Endothelial cell of umbilical vein (primary cell): Measurements from ENCODE around the gene CNTRL. TPM values are rescaled to one million over a fixed set of nuclear protein-coding genes. Genes with fewer than 3 reads are reported as not detected.
A peak's percentile ranks its signal among the peaks of the same experiment; 100 is the strongest.

Experiments
- BruUV-seq: library from RNA; stranded (reverse); fragments of 400-500 nt; replicated peaks from 2 replicates; lab custom pipeline; 2021; lab: Mats Ljungman, UMichigan
- CTCF ChIA-PET: fragments of 300-600, 350-600 bp; sonication (Branson Sonifier 250); formaldehyde crosslinking; loops from one replicate; lab custom pipeline; 2021; ENCODE audit warnings: antibody characterized with exemption, inconsistent platforms; lab: Charles Lee
- POLR2A ChIA-PET: fragments of 300-600, 350-600 bp; sonication (Branson Sonifier 250); formaldehyde crosslinking; loops from one replicate; lab custom pipeline; 2021; ENCODE audit warnings: antibody characterized with exemption, inconsistent platforms; lab: Charles Lee
- DNase-seq: peaks from one replicate; pipeline ENCODE4 v3.0.0-alpha.2; 2011; ENCODE audit warnings: low read depth, low spot score
- FAIRE-seq: peaks from 2 replicates; lab custom pipeline; 2011; peaks lifted over from hg19 to GRCh38; lab: Jason Lieb, UNC
- H2AFZ ChIP-seq: 2 replicates; pipeline ENCODE4 v1.6.0; 2012; ENCODE audit warnings: low read depth, low read length, control low read depth, inconsistent platforms
- H3K27ac ChIP-seq: 2 replicates; pipeline ENCODE4 v1.5.1; 2011; ENCODE audit warnings: low read depth, mild to moderate bottlenecking, control low read depth, low read length, moderate library complexity; ENCODE audit not compliant: insufficient read depth
- H3K27me3 ChIP-seq, 2 experiments: 2 replicates each; pipeline versions ENCODE4 v1.6.0 to v1.6.1; 2011; ENCODE audit warnings: low read length in 2 of 2, mixed read lengths in 1 of 2; ENCODE audit not compliant: control insufficient read depth in 2 of 2, insufficient read depth in 2 of 2
- H3K36me3 ChIP-seq, 2 experiments: 2 replicates in 1 of 2; 3 replicates in 1 of 2; pipeline ENCODE4 v1.5.1; 2011; ENCODE audit warnings: low read length in 2 of 2, mild to moderate bottlenecking in 1 of 2, moderate library complexity in 1 of 2; ENCODE audit not compliant: control insufficient read depth in 2 of 2, insufficient read depth in 2 of 2; ENCODE audit errors: extremely low read depth in 1 of 2
- H3K4me1 ChIP-seq: 3 replicates; pipeline ENCODE4 v1.5.1; 2011; ENCODE audit warnings: mild to moderate bottlenecking, low read length; ENCODE audit not compliant: control insufficient read depth, insufficient read depth; ENCODE audit errors: extremely low read depth
- H3K4me2 ChIP-seq: 2 replicates; pipeline ENCODE4 v1.6.1; 2011; ENCODE audit warnings: low read length, control low read depth, mixed read lengths; ENCODE audit not compliant: insufficient read depth
- H3K4me3 ChIP-seq, 3 experiments: fragments of 200-600 bp in 1 of 3; sonication (generic), shearing (Covaris generic) in 1 of 3; replicated peaks in 1 of 3; 2 replicates each; pipeline ENCODE4 v1.5.1; 2011 to 2016; ENCODE audit warnings: control low read depth in 3 of 3, low read length in 3 of 3, mild to moderate bottlenecking in 2 of 3, inconsistent platforms in 1 of 3, low read depth in 1 of 3, moderate library complexity in 1 of 3; ENCODE audit not compliant: insufficient read depth in 1 of 3
- H3K79me2 ChIP-seq: 2 replicates; pipeline ENCODE4 v1.6.0; 2012; ENCODE audit warnings: low read length, inconsistent platforms; ENCODE audit not compliant: control insufficient read depth, insufficient read depth
- H3K9ac ChIP-seq: replicated peaks from 2 replicates; pipeline ENCODE3; 2011; ENCODE audit warnings: low read length, control low read depth; ENCODE audit not compliant: insufficient read depth; ENCODE audit errors: extremely low read depth
- H3K9me1 ChIP-seq: replicated peaks from 3 replicates; pipeline ENCODE4 v1.6.0; 2011; ENCODE audit warnings: mild to moderate bottlenecking, low read length; ENCODE audit not compliant: control insufficient read depth, insufficient read depth; ENCODE audit errors: extremely low read depth
- H3K9me3 ChIP-seq: replicated peaks from 2 replicates; pipeline ENCODE4 v1.5.1; 2012; ENCODE audit warnings: low read length, inconsistent platforms; ENCODE audit not compliant: control insufficient read depth, insufficient read depth
- H4K20me1 ChIP-seq: replicated peaks from 2 replicates; pipeline ENCODE3; 2011; ENCODE audit warnings: mild to moderate bottlenecking, low read length; ENCODE audit not compliant: control insufficient read depth, insufficient read depth; ENCODE audit errors: extremely low read depth
- EZH2 ChIP-seq: IDR thresholded peaks from 2 replicates; pipeline ENCODE4 v1.6.1; 2012; ENCODE audit warnings: borderline replicate concordance, low read depth, mild to moderate bottlenecking, moderate library complexity, low read length, inconsistent platforms; ENCODE audit not compliant: severe bottlenecking
- FOS ChIP-seq: IDR thresholded peaks from 2 replicates; pipeline ENCODE4 v1.6.1; 2011; ENCODE audit warnings: mild to moderate bottlenecking, low read length, moderate library complexity, borderline replicate concordance; ENCODE audit not compliant: insufficient read depth
- GATA2 ChIP-seq: IDR thresholded peaks from 2 replicates; pipeline ENCODE4 v1.7.0; 2011; ENCODE audit warnings: low read depth, mild to moderate bottlenecking, moderate library complexity, mixed read lengths, low read length; ENCODE audit not compliant: insufficient read length, insufficient read depth
- JUN ChIP-seq: IDR thresholded peaks from 2 replicates; pipeline ENCODE4 v1.6.1; 2011; ENCODE audit warnings: borderline replicate concordance, low read depth; ENCODE audit not compliant: insufficient read length, insufficient read depth
- MYC ChIP-seq: IDR thresholded peaks from one replicate; pipeline ENCODE4 v1.6.1; 2011; ENCODE audit warnings: mild to moderate bottlenecking, low read depth, low read length
- POLR2A ChIP-seq: IDR thresholded peaks from 2 replicates; pipeline ENCODE4 v1.6.1; 2012; ENCODE audit warnings: low read depth, mild to moderate bottlenecking, control low read depth, low read length
- POLR2AphosphoS5 ChIP-seq: IDR thresholded peaks from 2 replicates; pipeline ENCODE4 v1.6.1; 2012; ENCODE audit warnings: low read depth, mild to moderate bottlenecking, control low read depth, low read length, moderate library complexity; ENCODE audit not compliant: insufficient read depth
- dilution Hi-C: fragments of 300-500 bp; cut with MboI; formaldehyde crosslinking; loops from one replicate; pipeline ENCODE4 v1.15.0; 2019; ENCODE audit warnings: low sequenced_read_pairs; ENCODE audit not compliant: extremely low pct_ligation_motif_present
- intact Hi-C: fragments of 100-400 bp; cut with micrococcal nuclease; formaldehyde crosslinking; loops from one replicate; pipeline ENCODE4 v1.10.0; 2022
- polyA plus RNA-seq, 4 experiments: library from polyadenylated mRNA; depleted of rRNA in 3 of 4; stranded (reverse) in 3 of 4; unstranded in 1 of 4; fragments of >200 nt; gene quantifications; 2 replicates each; pipeline versions ENCODE4 v1.2.1 to v1.2.3, GENCODE V29; 2011 to 2012; ENCODE audit warnings: missing spikeins in 1 of 4
- small RNA-seq: library from RNA; depleted of rRNA; stranded (forward); fragments of <200 nt; gene quantifications from one replicate; pipeline ENCODE3, GENCODE V24; 2012; ENCODE audit warnings: low replicate concordance, low read depth; ENCODE audit not compliant: insufficient read depth, insufficient read length
- total RNA-seq: library from RNA; stranded (reverse); gene quantifications from 2 replicates; pipeline ENCODE4 v1.2.3, GENCODE V29; 2021
- TF ChIP-seq, protein P1 (sequence below): IDR thresholded peaks from 2 replicates; pipeline ENCODE4 v1.6.1; 2011; ENCODE audit not compliant: insufficient read depth, insufficient read length
- TF ChIP-seq, protein P2 (sequence below), 2 donors: IDR thresholded peaks; 1 replicate in 1 of 2; 2 replicates in 1 of 2; pipeline ENCODE4 v1.5.1; 2011; ENCODE audit warnings: low read length in 2 of 2, mild to moderate bottlenecking in 2 of 2, moderate library complexity in 2 of 2, control low read depth in 1 of 2, inconsistent platforms in 1 of 2, low read depth in 1 of 2; ENCODE audit not compliant: insufficient read depth in 1 of 2; ENCODE audit errors: extremely low read depth in 1 of 2

CNTRL gene
- total and polyA plus RNA-seq, 2 donors (not counting 3 experiments of a cell fraction or from before 2014, with no cell fraction given), result 6.1 to 21.8 TPM

DNA sequence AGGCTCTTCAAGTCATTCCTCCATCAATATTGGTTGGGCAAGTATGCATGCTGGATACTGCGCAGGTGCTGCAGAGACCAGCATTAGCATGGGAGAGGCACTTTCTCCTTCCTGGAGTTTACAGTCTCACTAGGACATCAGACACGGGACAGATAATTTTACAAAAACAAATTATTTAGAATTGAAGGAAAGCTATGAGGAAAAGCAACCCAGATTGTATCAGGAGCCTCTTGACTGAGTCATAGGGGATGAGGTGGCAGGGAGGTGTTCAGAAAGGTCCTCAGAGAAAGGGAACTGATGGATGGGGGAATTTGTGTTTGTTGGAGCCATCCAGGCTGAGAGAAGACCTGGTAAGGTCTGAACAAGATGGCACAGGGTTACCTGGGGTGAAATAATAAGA, 151.4 kb downstream of the CNTRL start:
- Histone ChIP-seq H3K36me3 (no peaks in the 10 kb centered on the region), H3K4me3 (no peak overlapping the region), H3K4me1 (peaks cover 5% of the 10 kb centered on the region), H3K9me3 (no peaks in the 10 kb centered on the region), H3K79me2 (no peaks in the 10 kb centered on the region), H2AFZ (no peak overlapping the region), H3K9ac (no peak overlapping the region), H3K27ac (no peak overlapping the region), H3K4me2 (no peak overlapping the region), H3K9me1 (no peaks in the 10 kb centered on the region), H3K27me3 (no peaks in the 10 kb centered on the region), H4K20me1 (no peaks in the 10 kb centered on the region)
- dilution Hi-C loops, result no loop called here
- no peak for TF ChIP-seq JUN
- TF ChIP-seq MYC, result no peak
- no peak for TF ChIP-seq POLR2AphosphoS5
- peak; percentile 55 for TF ChIP-seq FOS
- TF ChIP-seq, protein P1, sequence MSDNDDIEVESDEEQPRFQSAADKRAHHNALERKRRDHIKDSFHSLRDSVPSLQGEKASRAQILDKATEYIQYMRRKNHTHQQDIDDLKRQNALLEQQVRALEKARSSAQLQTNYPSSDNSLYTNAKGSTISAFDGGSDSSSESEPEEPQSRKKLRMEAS, result no peak
- TF ChIP-seq, protein P2, sequence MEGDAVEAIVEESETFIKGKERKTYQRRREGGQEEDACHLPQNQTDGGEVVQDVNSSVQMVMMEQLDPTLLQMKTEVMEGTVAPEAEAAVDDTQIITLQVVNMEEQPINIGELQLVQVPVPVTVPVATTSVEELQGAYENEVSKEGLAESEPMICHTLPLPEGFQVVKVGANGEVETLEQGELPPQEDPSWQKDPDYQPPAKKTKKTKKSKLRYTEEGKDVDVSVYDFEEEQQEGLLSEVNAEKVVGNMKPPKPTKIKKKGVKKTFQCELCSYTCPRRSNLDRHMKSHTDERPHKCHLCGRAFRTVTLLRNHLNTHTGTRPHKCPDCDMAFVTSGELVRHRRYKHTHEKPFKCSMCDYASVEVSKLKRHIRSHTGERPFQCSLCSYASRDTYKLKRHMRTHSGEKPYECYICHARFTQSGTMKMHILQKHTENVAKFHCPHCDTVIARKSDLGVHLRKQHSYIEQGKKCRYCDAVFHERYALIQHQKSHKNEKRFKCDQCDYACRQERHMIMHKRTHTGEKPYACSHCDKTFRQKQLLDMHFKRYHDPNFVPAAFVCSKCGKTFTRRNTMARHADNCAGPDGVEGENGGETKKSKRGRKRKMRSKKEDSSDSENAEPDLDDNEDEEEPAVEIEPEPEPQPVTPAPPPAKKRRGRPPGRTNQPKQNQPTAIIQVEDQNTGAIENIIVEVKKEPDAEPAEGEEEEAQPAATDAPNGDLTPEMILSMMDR (IDR thresholded peaks at IDR 0.05; ENCODE audit: extremely low read depth in 1 of 2, insufficient read depth in 1 of 2, low read depth in 1 of 2, low read length in 2 of 2), result no peak
- no peak for TF ChIP-seq POLR2A
- no peak for TF ChIP-seq EZH2
- TF ChIP-seq GATA2, result peak; percentile 66
- CTCF ChIA-PET, result interaction anchor here (1.0 to 1.4 kb wide), 8 partner anchors 10 to 174 kb away, joined by 3 to 6 read pairs (median 4); partner anchors contain the start of gene GSN
- intact Hi-C loops, result no loop called here
- FAIRE-seq (no peak), DNase-seq (no peak)
- POLR2A ChIA-PET, result no interaction called here
- BruUV-seq, result no TSS peak

Small RNA genes within 50 kb of the gene (small RNA-seq; reads per million reads assigned to genes)
- not detected for gene RN7SL181P

Other genes starting within 250 kb of the CNTRL start
- gene PSMD5, start 232.0 kb upstream of the CNTRL start, total RNA-seq, result 62.2 and 70.2 TPM in 2 replicates
- gene PSMD5, start 232.0 kb upstream of the CNTRL start, polyA plus RNA-seq, result 15.9 and 20.4 TPM in 2 replicates
- 138 and 153 TPM in 2 replicates for gene PHF19, start 197.8 kb upstream of the CNTRL start, total RNA-seq
- gene PHF19, start 197.8 kb upstream of the CNTRL start, polyA plus RNA-seq, result 101 and 102 TPM in 2 replicates
- gene TRAF1, start 148.2 kb upstream of the CNTRL start, total RNA-seq, result 1.4 and 2.0 TPM in 2 replicates
- gene TRAF1, start 148.2 kb upstream of the CNTRL start, polyA plus RNA-seq, result 2.6 and 2.8 TPM in 2 replicates
- 1.6 and 1.8 TPM in 2 replicates for gene C5, start 24.7 kb upstream of the CNTRL start, total RNA-seq
- gene C5, start 24.7 kb upstream of the CNTRL start, polyA plus RNA-seq, result 0.79 and 1.0 TPM in 2 replicates
- 76.4 and 79.3 TPM in 2 replicates for gene RAB14, start 126.9 kb downstream of the CNTRL start, total RNA-seq
- gene RAB14, start 126.9 kb downstream of the CNTRL start, polyA plus RNA-seq, result 12.7 and 18.9 TPM in 2 replicates
- 130 and 176 TPM in 2 replicates for gene GSN, start 193.2 kb downstream of the CNTRL start, total RNA-seq
- 226 and 232 TPM in 2 replicates for gene GSN, start 193.2 kb downstream of the CNTRL start, polyA plus RNA-seq